ENCODE data around the gene DAND5.

GRCh38 chr19:12994701-12995595 is 25.6 kb downstream of the DAND5 start, which contains the start of gene NFIX:
- no peak for TF ChIP-seq CTCF (IDR thresholded peaks at IDR 0.05)
- TF ChIP-seq POLR2A (IDR thresholded peaks at IDR 0.05), result no peak
- TF ChIP-seq EP300 (IDR thresholded peaks at IDR 0.05), result no peak

Data from ovary (tissue), 3 donors.